Measurements from ENCODE around the gene PTPRN2. TPM values are rescaled to one million over a fixed set of nuclear protein-coding genes. Genes with fewer than 3 reads are reported as not detected.

PTPRN2 gene
- total RNA-seq, 1 experiment from 2014 or later, result 0.11 TPM

DNA sequence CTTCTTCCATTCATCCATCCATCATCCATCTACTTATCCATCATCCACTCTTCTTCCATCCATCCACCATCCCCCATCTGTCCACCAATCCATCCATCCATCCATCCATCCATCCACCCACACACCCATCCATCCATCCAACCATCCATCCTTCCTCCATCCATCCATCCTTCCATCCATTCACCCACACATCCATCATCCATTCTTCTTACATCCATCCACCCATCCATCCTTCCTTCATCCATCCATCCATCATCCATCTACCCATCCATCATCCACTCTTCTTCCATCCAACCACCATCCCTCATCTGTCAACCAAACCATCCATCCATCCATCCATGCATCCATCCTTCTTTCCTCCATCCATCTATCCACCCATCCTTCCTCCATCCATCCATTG, 821.5 kb downstream of the PTPRN2 start:
- CTCF ChIA-PET, result no interaction called here
- H3K4me3 ChIP-seq (ENCODE audit: low read depth, low read length, poor library complexity, severe bottlenecking), result no peak overlapping the region
- TF ChIP-seq, protein P1, sequence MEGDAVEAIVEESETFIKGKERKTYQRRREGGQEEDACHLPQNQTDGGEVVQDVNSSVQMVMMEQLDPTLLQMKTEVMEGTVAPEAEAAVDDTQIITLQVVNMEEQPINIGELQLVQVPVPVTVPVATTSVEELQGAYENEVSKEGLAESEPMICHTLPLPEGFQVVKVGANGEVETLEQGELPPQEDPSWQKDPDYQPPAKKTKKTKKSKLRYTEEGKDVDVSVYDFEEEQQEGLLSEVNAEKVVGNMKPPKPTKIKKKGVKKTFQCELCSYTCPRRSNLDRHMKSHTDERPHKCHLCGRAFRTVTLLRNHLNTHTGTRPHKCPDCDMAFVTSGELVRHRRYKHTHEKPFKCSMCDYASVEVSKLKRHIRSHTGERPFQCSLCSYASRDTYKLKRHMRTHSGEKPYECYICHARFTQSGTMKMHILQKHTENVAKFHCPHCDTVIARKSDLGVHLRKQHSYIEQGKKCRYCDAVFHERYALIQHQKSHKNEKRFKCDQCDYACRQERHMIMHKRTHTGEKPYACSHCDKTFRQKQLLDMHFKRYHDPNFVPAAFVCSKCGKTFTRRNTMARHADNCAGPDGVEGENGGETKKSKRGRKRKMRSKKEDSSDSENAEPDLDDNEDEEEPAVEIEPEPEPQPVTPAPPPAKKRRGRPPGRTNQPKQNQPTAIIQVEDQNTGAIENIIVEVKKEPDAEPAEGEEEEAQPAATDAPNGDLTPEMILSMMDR (conservative IDR thresholded peaks at IDR 0.05; ENCODE audit: low read depth, low read length), result no peak
- no peak for TF ChIP-seq EZH2 (IDR thresholded peaks at IDR 0.05; ENCODE audit: borderline replicate concordance, low read depth, low read length, poor library complexity, severe bottlenecking)
- H3K9me3 ChIP-seq (ENCODE audit: low read depth, low read length, poor library complexity, severe bottlenecking), result no peaks in the 10 kb centered on the region
- POLR2A ChIA-PET (ENCODE audit: low non-redundant PET), result no interaction called here
- peaks cover 18% of the 10 kb centered on the region for H3K27me3 ChIP-seq (replicated peaks; ENCODE audit: insufficient read depth, low read depth, low read length, poor library complexity)
- intact Hi-C loops (cut with micrococcal nuclease; ENCODE audit: unreplicated experiment), result no loop called here
- no peaks in the 10 kb centered on the region for H3K36me3 ChIP-seq (ENCODE audit: insufficient read depth, low read length, poor library complexity, severe bottlenecking)
- DNase-seq (ENCODE audit: low spot score), result no peak
- BruUV-seq (replicated peaks), result no TSS peak
- H3K4me1 ChIP-seq (ENCODE audit: insufficient read depth, low read length, poor library complexity, severe bottlenecking), result no peaks in the 10 kb centered on the region
- no peak overlapping the region for H3K27ac ChIP-seq (ENCODE audit: low read depth, low read length, poor library complexity, severe bottlenecking)

DNA sequence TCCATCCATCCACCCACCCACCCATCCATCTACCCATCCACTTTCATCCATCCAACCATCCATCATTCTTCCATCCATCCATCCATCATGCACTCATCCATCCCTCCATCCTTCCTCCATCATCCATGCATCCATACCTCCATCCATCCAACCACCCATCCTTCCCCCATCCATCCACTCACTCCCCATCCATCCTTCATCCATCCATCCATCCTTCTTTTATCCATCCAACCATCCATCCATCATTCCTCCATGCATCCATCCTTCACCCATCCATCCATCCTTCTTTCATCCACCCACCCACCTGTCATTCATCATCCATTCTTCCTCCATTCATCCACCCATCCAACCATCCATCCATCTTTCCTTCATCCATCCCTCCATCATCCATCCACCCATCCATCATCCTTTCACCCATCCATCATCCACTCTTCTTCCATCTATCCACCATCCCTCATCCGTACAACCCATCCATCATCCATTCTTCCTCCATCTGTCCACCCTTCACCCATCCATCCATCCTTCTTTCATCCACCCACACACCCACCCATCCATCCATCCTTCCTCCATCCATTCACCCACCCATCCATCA, 822.6 kb downstream of the PTPRN2 start:
- Histone ChIP-seq H3K27ac (ENCODE audit: low read depth, low read length, poor library complexity, severe bottlenecking) (no peak overlapping the region), H3K4me3 (ENCODE audit: low read depth, low read length, poor library complexity, severe bottlenecking) (no peak overlapping the region), H3K4me1 (ENCODE audit: insufficient read depth, low read length, poor library complexity, severe bottlenecking) (no peaks in the 10 kb centered on the region), H3K9me3 (ENCODE audit: low read depth, low read length, poor library complexity, severe bottlenecking) (no peaks in the 10 kb centered on the region), H3K36me3 (ENCODE audit: insufficient read depth, low read length, poor library complexity, severe bottlenecking) (no peaks in the 10 kb centered on the region), H3K27me3 (replicated peaks; ENCODE audit: insufficient read depth, low read depth, low read length, poor library complexity) (peaks cover 18% of the 10 kb centered on the region)
- BruUV-seq (replicated peaks), result no TSS peak
- intact Hi-C loops (cut with micrococcal nuclease; ENCODE audit: unreplicated experiment), result no loop called here
- ChIA-PET CTCF (no interaction called here), POLR2A (ENCODE audit: low non-redundant PET) (no interaction called here)
- no peak for TF ChIP-seq EZH2 (IDR thresholded peaks at IDR 0.05; ENCODE audit: borderline replicate concordance, low read depth, low read length, poor library complexity, severe bottlenecking)
- TF ChIP-seq, protein P1 (conservative IDR thresholded peaks at IDR 0.05; ENCODE audit: low read depth, low read length), result no peak
- no peak for DNase-seq (ENCODE audit: low spot score)

DNA sequence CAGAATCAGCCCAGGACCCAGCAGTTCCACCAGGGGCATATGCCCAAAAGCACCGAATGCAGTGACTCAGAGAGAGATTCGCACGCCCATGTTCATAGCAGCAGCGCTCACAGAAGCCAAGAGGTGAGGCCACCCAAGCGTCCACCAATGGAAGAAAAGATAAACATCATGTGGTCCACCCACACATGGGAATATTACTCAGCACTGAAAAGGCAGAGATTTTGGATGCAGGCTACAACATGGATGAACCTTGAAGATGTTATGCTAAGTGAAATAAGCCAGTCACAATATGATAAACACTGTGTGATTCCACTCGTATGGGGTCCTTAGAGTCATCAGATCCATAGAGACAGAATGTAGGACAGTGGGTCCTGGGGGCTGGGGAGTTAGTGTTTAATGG, 823.4 kb downstream of the PTPRN2 start:
- Histone ChIP-seq H3K4me1 (ENCODE audit: insufficient read depth, low read length, poor library complexity, severe bottlenecking) (no peaks in the 10 kb centered on the region), H3K27ac (ENCODE audit: low read depth, low read length, poor library complexity, severe bottlenecking) (no peak overlapping the region), H3K4me3 (ENCODE audit: low read depth, low read length, poor library complexity, severe bottlenecking) (no peak overlapping the region), H3K36me3 (ENCODE audit: insufficient read depth, low read length, poor library complexity, severe bottlenecking) (no peaks in the 10 kb centered on the region), H3K9me3 (ENCODE audit: low read depth, low read length, poor library complexity, severe bottlenecking) (no peaks in the 10 kb centered on the region), H3K27me3 (replicated peaks; ENCODE audit: insufficient read depth, low read depth, low read length, poor library complexity) (peaks cover 16% of the 10 kb centered on the region)
- ChIA-PET CTCF (no interaction called here), POLR2A (ENCODE audit: low non-redundant PET) (no interaction called here)
- intact Hi-C loops (cut with micrococcal nuclease; ENCODE audit: unreplicated experiment), result no loop called here
- no peak for DNase-seq (ENCODE audit: low spot score)
- TF ChIP-seq, protein P1 (conservative IDR thresholded peaks at IDR 0.05; ENCODE audit: low read depth, low read length), result no peak
- TF ChIP-seq EZH2 (IDR thresholded peaks at IDR 0.05; ENCODE audit: borderline replicate concordance, low read depth, low read length, poor library complexity, severe bottlenecking), result no peak
- BruUV-seq (replicated peaks), result no TSS peak

All from A673 (cell line).